Measurements from ENCODE around the gene PIK3R5.

The PIK3R5 gene

DNA sequence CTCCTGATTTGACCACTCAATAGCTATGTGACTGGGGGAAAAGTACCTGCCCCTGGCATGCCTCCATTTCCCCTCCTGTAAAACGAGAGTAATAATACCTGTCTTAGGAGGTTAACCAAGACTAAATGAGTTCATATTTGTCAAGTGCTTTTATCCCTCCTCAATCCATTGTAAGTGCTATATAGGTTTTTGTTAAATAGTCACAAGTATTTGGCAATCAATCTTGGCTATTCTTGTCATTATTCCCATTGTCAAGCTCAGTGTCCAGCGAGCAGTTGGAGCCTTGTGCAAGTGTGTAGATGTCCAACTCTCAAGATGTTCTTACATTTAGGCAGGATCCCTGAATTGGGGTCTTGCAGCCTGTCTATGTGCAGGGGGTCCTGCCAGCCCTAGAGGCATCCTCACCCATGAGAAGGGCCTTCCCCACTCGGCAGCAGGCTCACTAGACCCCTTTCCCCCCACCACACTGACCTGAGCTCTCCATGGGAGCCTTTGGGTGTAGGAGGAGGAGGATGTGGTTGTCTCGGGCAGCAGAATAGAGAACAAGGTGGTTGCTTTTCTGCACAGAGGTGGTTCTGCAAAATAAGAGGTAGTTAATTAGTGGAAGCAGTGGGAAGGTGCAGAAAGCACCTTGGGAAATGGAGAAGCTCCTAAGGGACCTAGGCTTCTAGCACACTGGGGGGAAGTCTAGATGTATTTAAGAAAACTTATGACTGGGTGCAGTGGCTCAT is 116.0 kb downstream of the PIK3R5 start:
- in situ Hi-C loops (cut with HindIII; ENCODE audit: low pct_ligation_motif_present, low sequenced_read_pairs), result no loop called here
- no peaks in the 10 kb centered on the region for H3K36me3 ChIP-seq (replicated peaks)
- no peak for TF ChIP-seq CTCF (IDR thresholded peaks at IDR 0.05; ENCODE audit: low read depth, low read length, missing control alignments)
- H3K4me3 ChIP-seq (ENCODE audit: low read depth, low read length), result no peak overlapping the region
- no peak for DNase-seq
- H3K27ac ChIP-seq, result no peak overlapping the region
- H3K27me3 ChIP-seq (replicated peaks), result no peaks in the 10 kb centered on the region

- in situ Hi-C loops (cut with HindIII; ENCODE audit: low pct_ligation_motif_present, low sequenced_read_pairs), result no loop called here
- DNase-seq, result no peak
Measured at GRCh38 chr17:8847891-8848290, 117.6 kb downstream of the PIK3R5 start.

DNA sequence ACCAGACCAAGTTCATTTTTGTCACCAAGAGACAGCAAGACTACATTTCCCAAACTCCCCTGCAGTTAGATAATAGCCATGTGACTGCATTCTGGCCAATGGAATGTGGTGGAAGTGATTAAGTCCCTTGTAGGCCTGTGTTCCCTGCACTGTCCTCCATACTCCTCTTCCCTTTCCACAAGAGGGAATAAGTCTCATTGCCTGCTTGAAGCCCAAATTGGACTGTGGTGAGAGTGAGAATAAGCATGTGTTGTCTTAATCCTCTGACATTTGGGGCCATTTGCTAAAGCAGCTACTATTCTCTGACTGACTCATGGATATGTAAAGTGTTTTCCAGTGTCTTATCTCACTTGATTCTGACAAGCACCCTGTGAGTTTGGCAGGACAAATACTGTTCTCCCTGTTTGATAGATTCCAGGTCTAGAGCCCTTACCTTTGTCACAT is 118.7 kb downstream of the PIK3R5 start:
- no peaks in the 10 kb centered on the region for H3K36me3 ChIP-seq (replicated peaks)
- DNase-seq, result peak; percentile 64

More at GRCh38 chr17:8847891-8848290, 117.6 kb downstream of the PIK3R5 start:
- no peak overlapping the region for H3K4me3 ChIP-seq (ENCODE audit: low read depth, low read length)
- TF ChIP-seq CTCF (IDR thresholded peaks at IDR 0.05; ENCODE audit: low read depth, low read length, missing control alignments), result no peak
- no peaks in the 10 kb centered on the region for H3K36me3 ChIP-seq (replicated peaks)
- H3K27me3 ChIP-seq (replicated peaks), result no peaks in the 10 kb centered on the region
- H3K27ac ChIP-seq, result no peak overlapping the region

DNA sequence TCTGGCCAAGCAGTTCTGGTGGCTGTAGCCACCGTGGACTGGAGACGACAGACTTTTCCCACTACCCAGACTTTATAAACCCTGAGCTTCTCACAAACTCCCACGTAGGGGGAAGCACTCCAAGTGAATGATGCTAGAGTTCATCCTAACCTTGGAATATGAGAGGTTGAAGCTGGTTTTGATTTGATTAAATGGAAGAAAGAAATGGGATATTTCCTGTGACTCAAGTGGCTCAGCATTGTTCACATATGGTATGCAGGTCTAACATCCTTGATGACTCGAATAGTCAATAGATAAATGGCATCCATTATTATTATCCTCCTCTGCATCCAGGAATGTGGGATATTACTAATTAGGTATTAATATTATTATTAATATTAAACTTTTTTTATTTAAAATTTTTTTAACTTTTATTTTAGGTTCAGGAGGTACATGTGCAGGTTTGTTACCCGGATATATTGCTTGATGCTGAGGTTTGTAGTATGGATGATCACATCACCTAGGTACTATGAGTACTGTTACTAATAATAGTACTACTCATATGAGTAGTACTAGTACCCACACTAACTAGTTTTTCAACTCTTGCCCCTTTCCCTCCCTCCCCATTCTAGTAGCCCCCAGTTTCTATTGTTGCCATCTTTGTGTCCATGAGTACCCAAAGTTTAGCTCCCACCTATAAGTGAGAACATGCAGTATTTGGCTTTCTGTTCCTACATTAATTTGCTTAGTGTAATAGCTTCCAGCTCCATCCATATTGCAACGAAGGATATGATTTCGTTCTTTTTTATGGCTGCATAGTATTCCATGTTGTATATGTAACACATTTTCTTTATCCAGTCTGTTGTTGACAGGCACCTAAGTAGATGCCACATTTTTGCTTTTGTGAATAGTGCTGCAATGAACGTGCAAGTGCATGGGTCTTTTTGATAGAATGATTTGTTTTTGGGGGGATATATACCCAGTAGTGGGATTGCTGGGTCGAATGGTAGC is 121.0 kb downstream of the PIK3R5 start:
- DNase-seq, result no peak
- TF ChIP-seq CTCF (IDR thresholded peaks at IDR 0.05; ENCODE audit: low read depth, low read length, missing control alignments), result no peak
- Histone ChIP-seq H3K36me3 (replicated peaks) (no peaks in the 10 kb centered on the region), H3K4me3 (ENCODE audit: low read depth, low read length) (no peak overlapping the region), H3K27ac (no peak overlapping the region), H3K27me3 (replicated peaks) (no peaks in the 10 kb centered on the region)
- in situ Hi-C loops (cut with HindIII; ENCODE audit: low pct_ligation_motif_present, low sequenced_read_pairs), result no loop called here

More for the DNA sequence above, 118.7 kb downstream of the PIK3R5 start:
- in situ Hi-C loops (cut with HindIII; ENCODE audit: low pct_ligation_motif_present, low sequenced_read_pairs), result no loop called here
- Histone ChIP-seq H3K27ac (no peak overlapping the region), H3K4me3 (ENCODE audit: low read depth, low read length) (no peak overlapping the region), H3K27me3 (replicated peaks) (no peaks in the 10 kb centered on the region)
- no peak for TF ChIP-seq CTCF (IDR thresholded peaks at IDR 0.05; ENCODE audit: low read depth, low read length, missing control alignments)

DNA sequence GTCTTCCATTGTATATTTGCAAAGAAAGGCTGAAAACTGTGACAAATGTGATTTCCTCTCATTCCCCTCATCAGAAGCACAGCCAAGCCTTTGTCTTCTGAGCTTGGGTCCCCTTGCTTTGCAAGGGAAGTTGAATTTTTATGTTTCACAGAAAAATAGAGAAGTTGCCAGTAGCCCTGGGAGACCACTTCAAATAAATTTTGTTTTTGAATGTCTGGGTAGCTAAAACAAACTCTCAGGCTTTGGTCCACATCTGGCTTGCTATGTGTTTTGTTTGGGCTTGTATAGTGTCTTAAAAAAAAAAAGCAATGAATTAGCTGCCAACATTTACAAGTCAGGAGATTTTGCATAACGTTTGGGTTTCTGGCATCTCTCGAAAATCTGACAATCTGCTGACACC is 122.2 kb downstream of the PIK3R5 start:
- no peaks in the 10 kb centered on the region for H3K27me3 ChIP-seq (replicated peaks)
- no peak for DNase-seq
- no peaks in the 10 kb centered on the region for H3K36me3 ChIP-seq (replicated peaks)
- no peak overlapping the region for H3K4me3 ChIP-seq (ENCODE audit: low read depth, low read length)
- H3K27ac ChIP-seq, result no peak overlapping the region
- in situ Hi-C loops (cut with HindIII; ENCODE audit: low pct_ligation_motif_present, low sequenced_read_pairs), result no loop called here
- no peak for TF ChIP-seq CTCF (IDR thresholded peaks at IDR 0.05; ENCODE audit: low read depth, low read length, missing control alignments)
